Activated CD4-positive, alpha-beta T cell treated with anti-CD3 and anti-CD28 coated beads, Interleukin-2, Interleukin-6, amounts not matched to agents 100 ng/mL and 50 ng/mL, durations not matched to agents 16 hours and 8 hours (primary cell): ENCODE data around the gene SCAF1.
A peak's percentile ranks its signal among the peaks of the same experiment; 100 is the strongest.

Source experiments
- DNase-seq: peaks from one replicate; pipeline ENCODE4 v3.0.0-alpha.2; 2020

Gene SCAF1

GRCh38 chr19:49641688-49642491 lies at the start of gene SCAF1:
Gene SCAF1 (plus strand): TSS chr19:49642209. CDS start chr19:49645027, 2,818 bp downstream.
- DNase-seq = peak; percentile 100

- peak; percentile 24 for DNase-seq
These were observed 49.4 kb upstream of the SCAF1 start for GRCh38 chr19:49592486-49593232.

GRCh38 chr19:49593233-49594113 lies 48.5 kb upstream of the SCAF1 start:
- DNase-seq = peak; percentile 97

- DNase-seq = no peak
These were observed 47.6 kb upstream of the SCAF1 start for GRCh38 chr19:49594157-49594992.

- DNase-seq = no peak
These were observed 46.8 kb upstream of the SCAF1 start for GRCh38 chr19:49594993-49595818.

GRCh38 chr19:49595819-49596404 lies 46.1 kb upstream of the SCAF1 start:
- no peak for DNase-seq

- DNase-seq = no peak
These were observed 45.6 kb upstream of the SCAF1 start for GRCh38 chr19:49596407-49596806.

GRCh38 chr19:49596954-49597702 lies 44.9 kb upstream of the SCAF1 start:
- DNase-seq = no peak

GRCh38 chr19:49597703-49597974 lies 44.4 kb upstream of the SCAF1 start:
- no peak for DNase-seq

GRCh38 chr19:49599378-49600295 lies 42.4 kb upstream of the SCAF1 start:
- DNase-seq = no peak

- no peak for DNase-seq
These were observed 40.4 kb upstream of the SCAF1 start for GRCh38 chr19:49601482-49602038.

- DNase-seq = no peak
These were observed 39.2 kb upstream of the SCAF1 start for GRCh38 chr19:49602806-49603205.

GRCh38 chr19:49605605-49606004 lies 36.4 kb upstream of the SCAF1 start:
- DNase-seq = no peak

- no peak for DNase-seq
These were observed 32.4 kb upstream of the SCAF1 start for GRCh38 chr19:49609499-49610092.

- DNase-seq = no peak
These were observed 28.6 kb upstream of the SCAF1 start for GRCh38 chr19:49613374-49613773.

- peak; percentile 67 for DNase-seq
These were observed 27.7 kb upstream of the SCAF1 start for GRCh38 chr19:49614096-49614833.

GRCh38 chr19:49615861-49616260 lies 26.1 kb upstream of the SCAF1 start:
- no peak for DNase-seq

- DNase-seq = no peak
These were observed 25.5 kb upstream of the SCAF1 start for GRCh38 chr19:49616532-49616931.
